ENCODE results near the gene CHRNA4. TPM values are rescaled to one million over a fixed set of nuclear protein-coding genes. Genes with fewer than 3 reads are reported as not detected.

The CHRNA4 gene
- total and polyA plus RNA-seq, 8 donors, result under 0.01 to 0.15 TPM; not detected in 6

DNA sequence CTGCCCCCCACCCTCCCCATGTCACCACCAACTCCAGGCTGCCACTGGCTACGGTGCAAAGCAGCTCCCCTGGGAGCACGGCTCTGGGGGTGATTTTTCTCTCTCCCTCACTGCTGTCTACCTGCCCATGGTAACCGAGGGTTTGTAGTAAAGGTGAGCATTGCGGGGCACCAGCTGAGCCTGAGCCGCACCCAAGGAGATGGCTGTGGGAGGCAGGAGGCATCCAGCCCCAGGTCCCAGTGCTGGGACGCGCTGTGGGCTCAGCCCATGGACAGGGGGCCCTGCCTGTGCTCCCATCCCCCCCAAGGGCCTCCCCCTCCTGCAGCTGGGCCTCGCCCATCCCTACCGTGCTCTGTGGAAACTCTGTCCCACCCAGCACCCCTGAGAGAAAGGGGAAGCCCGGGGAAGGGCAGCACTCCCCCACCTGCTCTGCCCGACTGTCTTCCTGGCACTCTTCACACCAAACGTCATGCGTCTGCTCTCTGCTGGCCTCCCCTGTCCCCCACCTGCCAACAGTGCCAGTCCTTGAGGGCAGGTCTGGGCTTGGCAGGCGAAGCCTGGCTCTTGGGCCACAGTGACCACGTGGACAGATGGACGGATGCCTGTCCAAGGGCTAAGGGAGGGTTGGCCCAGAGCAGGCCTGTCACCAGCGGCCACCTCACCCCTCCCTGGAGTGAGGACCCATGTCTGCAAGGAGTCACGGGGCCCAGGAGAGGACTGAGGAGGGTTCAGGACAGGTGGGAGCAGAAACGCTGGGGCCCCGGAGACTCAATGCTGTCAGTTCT lies 3.8 kb upstream of the CHRNA4 start:
- Histone ChIP-seq H3K27me3 (peaks cover 9 to 96% (median 47%) of the 10 kb centered on the region in 3 donors), H3K4me1 (peaks cover 0 to 15% (median 9%) of the 10 kb centered on the region in 4 donors), H3K36me3 (no peaks in the 10 kb centered on the region), H3K27ac (no peak overlapping the region), H3K4me3 (no peak overlapping the region), H3K9me3 (no peaks in the 10 kb centered on the region)
- WGBS, 5 donors, result 67 to 79% (median 74%) methylated on average over 18 to 20 of the region's 20 CpGs
- no peak for TF ChIP-seq POLR2AphosphoS5 (IDR thresholded peaks at IDR 0.05)
- DNase-seq, result no peak
- intact Hi-C loops (cut with DNase I; ENCODE audit: low total_unique reads), result no loop called here

DNA sequence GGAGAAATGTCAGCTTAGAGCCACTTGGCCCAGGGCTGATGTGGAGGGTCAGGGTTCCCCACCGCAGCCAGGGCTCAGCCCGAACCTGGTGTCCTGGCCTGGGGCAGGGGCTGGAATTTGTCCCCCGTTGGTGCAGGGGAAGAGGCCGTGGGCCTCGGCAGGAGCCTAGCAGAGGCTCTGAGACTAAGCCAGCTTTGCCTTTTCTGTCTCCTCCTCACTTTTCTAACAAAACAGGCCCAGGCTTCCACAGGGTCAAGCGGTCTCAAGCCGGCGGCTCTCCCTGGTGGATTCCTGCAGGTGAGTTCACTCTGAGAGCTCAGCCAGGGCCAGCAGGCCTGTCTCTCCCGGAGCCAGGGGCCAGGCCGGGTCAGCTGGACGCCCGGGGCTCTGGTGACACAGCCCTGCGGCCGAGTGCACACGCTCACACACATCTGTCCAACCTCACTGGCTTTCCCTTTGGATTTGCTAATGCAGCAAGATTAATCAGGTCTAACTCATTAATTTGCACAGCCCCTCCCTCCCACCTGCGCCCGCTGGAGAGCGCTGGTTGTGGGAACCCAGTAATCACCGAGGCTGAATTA lies 2.9 kb upstream of the CHRNA4 start:
- H3K27me3 ChIP-seq, result peaks cover 9 to 96% (median 56%) of the 10 kb centered on the region in 3 donors
- TF ChIP-seq POLR2A (IDR thresholded peaks at IDR 0.05) (no peak), POLR2AphosphoS5 (IDR thresholded peaks at IDR 0.05) (no peak), EP300 (IDR thresholded peaks at IDR 0.05) (no peak)
- TF ChIP-seq, protein P1, sequence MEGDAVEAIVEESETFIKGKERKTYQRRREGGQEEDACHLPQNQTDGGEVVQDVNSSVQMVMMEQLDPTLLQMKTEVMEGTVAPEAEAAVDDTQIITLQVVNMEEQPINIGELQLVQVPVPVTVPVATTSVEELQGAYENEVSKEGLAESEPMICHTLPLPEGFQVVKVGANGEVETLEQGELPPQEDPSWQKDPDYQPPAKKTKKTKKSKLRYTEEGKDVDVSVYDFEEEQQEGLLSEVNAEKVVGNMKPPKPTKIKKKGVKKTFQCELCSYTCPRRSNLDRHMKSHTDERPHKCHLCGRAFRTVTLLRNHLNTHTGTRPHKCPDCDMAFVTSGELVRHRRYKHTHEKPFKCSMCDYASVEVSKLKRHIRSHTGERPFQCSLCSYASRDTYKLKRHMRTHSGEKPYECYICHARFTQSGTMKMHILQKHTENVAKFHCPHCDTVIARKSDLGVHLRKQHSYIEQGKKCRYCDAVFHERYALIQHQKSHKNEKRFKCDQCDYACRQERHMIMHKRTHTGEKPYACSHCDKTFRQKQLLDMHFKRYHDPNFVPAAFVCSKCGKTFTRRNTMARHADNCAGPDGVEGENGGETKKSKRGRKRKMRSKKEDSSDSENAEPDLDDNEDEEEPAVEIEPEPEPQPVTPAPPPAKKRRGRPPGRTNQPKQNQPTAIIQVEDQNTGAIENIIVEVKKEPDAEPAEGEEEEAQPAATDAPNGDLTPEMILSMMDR (IDR thresholded peaks at IDR 0.05), result no peak
- no peak overlapping the region for H3K27ac ChIP-seq
- DNase-seq, result no peak
- H3K9me3 ChIP-seq, result no peaks in the 10 kb centered on the region
- WGBS, 5 donors, result 70 to 78% (median 73%) methylated on average over 12 to 19 of the region's 19 CpGs
- intact Hi-C loops (cut with DNase I; ENCODE audit: low total_unique reads), result no loop called here
- peaks cover 0 to 15% (median 9%) of the 10 kb centered on the region in 4 donors for H3K4me1 ChIP-seq
- no peaks in the 10 kb centered on the region for H3K36me3 ChIP-seq
- no peak overlapping the region for H3K4me3 ChIP-seq

DNA sequence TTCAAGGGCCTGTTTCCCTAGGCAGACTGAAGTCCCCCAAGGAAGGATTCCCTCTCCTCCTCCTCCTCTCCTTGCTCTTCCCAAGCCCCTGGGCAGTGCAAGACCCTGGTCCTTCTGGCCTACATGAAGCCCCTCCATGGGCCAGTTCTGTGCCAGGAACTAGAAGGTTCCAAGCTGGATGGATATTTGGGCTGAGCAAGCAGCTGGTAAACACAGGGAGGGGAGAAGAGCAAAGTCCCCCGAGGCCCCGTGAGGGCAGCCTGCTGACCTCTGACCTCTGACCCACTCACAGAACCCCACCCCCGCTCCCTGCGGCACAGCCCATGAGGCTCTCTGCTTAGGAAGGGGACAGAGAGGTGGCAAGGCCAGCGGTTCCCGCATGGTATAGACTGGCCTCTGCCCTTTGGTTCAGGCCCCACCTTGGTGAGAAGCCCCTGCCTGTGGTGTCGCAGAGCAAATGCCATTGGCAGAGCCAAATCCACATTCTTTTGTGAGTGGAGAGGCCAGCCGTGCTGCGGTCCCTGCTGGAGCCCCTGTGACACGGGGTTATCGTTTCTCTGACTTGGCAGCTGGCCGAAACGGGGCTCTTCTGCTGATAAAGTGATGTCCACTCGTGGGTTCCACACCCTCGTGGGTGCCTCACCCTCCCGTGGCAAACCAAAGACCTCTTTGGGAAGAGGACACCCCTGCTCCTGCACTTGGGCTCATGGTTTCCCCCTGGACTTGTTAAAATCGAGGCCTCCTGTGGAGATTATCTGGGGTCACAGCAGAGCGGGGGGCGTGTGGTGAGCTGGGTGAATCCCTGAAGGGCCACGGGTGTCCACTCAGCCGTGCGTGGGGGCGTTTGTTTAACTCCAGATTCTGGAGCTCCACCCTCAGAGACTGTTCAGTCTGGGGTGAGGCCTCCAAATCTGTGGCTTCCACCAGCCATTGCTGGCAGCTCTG lies 2.1 kb upstream of the CHRNA4 start:
- Histone ChIP-seq H3K36me3 (no peaks in the 10 kb centered on the region), H3K27ac (no peak overlapping the region), H3K4me1 (peaks cover 0 to 17% (median 10%) of the 10 kb centered on the region in 4 donors), H3K9me3 (no peaks in the 10 kb centered on the region), H3K4me3 (no peak overlapping the region), H3K27me3 (peaks cover 9 to 98% (median 59%) of the 10 kb centered on the region in 3 donors)
- WGBS, 5 donors, result 40 to 58% (median 48%) methylated on average over 7 to 23 of the region's 23 CpGs
- TF ChIP-seq, protein P1 (IDR thresholded peaks at IDR 0.05), result no peak
- TF ChIP-seq POLR2AphosphoS5 (IDR thresholded peaks at IDR 0.05), result no peak
- no peak for TF ChIP-seq EP300 (IDR thresholded peaks at IDR 0.05)
- no peak for TF ChIP-seq POLR2A (IDR thresholded peaks at IDR 0.05)
- DNase-seq, result no peak
- intact Hi-C loops (cut with DNase I; ENCODE audit: low total_unique reads), result no loop called here

DNA sequence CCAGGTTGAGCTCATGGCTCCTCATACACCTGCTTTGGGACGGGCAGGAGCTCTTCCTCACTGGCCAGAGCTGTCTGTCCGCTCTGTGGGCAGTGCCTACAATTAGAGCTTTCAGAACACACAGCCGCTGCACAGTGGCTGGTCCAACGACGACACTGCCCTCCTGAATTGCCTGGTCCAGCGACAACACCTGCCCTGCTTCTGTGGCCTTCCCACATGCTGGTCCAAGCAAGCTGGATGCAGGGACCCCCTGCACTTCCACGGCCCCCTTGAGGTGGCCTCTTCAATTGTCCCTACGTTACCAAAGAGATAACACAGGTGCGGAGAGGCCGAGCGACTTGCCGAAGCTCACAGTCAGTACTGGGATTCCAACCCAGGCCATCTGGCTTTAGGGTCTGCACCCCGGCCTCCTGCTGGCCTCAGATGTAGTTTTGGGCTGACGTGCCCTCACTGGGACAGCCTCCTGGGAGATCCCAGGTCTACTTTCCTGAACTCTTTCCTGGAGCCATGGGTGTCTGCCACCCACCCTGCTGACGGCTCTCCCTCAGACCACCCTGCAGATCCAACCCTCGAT lies 1.4 kb upstream of the CHRNA4 start:
- DNase-seq, result no peak
- Histone ChIP-seq H3K4me3 (no peak overlapping the region), H3K9me3 (no peaks in the 10 kb centered on the region), H3K36me3 (no peaks in the 10 kb centered on the region), H3K4me1 (peaks cover 0 to 22% (median 13%) of the 10 kb centered on the region in 4 donors), H3K27me3 (peaks cover 9 to 98% (median 63%) of the 10 kb centered on the region in 3 donors), H3K27ac (no peak overlapping the region)
- intact Hi-C loops (cut with DNase I; ENCODE audit: low total_unique reads), result no loop called here
- TF ChIP-seq, protein P1 (IDR thresholded peaks at IDR 0.05), result no peak
- TF ChIP-seq EP300 (IDR thresholded peaks at IDR 0.05) (no peak), POLR2AphosphoS5 (IDR thresholded peaks at IDR 0.05) (no peak), POLR2A (IDR thresholded peaks at IDR 0.05) (no peak)
- WGBS, 5 donors, result 49 to 54% (median 52%) methylated on average over 12 to 16 of the region's 16 CpGs
